GM08714 (cell line): ENCODE data around the gene SEC61A1.

Experiments used
- H3K4me3 ChIP-seq: fragments of 200-500 bp; sonication (Bioruptor generic); 2 replicates; pipeline ENCODE4 v1.5.1; 2014; ENCODE audit warnings: mild to moderate bottlenecking, low read length, inconsistent platforms
- ZNF274 ChIP-seq: IDR thresholded peaks from 2 replicates; pipeline ENCODE4 v1.6.1; 2012; ENCODE audit warnings: mild to moderate bottlenecking, low read depth, low read length

The SEC61A1 gene

DNA sequence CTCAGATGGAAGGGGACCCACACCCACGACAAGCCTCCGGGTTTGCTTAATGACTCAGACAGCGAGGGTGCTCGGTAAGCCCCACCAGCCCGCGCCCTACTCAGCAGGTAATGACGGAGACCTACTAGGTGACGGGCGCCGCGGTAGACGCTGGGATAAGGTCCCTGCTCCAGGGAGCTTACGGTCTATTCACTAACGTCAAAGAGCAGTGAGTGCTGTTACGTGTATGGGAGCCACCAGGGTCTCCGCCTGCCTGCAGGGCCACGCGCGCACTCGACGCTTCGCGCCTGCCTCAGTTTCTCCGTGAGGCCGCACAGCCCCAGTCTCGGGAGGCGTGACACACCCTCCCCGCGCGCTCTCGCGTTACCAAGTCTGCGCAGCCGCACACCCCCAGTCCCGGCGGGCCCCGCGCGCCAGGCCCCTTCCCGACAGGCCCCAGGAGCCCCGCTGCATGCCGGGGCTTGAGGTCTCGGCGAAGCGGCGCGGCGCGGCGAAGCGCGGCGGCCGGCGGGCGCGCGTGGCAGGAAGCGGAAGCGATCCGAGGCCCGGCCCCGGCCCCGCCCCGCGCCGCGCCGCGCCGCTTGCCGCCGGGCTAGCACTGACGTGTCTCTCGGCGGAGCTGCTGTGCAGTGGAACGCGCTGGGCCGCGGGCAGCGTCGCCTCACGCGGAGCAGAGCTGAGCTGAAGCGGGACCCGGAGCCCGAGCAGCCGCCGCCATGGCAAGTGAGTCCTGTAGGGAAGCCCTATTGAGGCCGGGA lies at the start of gene SEC61A1:
Gene SEC61A1, plus strand, starts transcription at position 601 of the 758 bp plus-strand sequence. Its CDS starts 116 bp downstream, at position 717.
- peak within 1 kb of the TSS; percentile 97 for H3K4me3 ChIP-seq
- no peak for TF ChIP-seq ZNF274

DNA sequence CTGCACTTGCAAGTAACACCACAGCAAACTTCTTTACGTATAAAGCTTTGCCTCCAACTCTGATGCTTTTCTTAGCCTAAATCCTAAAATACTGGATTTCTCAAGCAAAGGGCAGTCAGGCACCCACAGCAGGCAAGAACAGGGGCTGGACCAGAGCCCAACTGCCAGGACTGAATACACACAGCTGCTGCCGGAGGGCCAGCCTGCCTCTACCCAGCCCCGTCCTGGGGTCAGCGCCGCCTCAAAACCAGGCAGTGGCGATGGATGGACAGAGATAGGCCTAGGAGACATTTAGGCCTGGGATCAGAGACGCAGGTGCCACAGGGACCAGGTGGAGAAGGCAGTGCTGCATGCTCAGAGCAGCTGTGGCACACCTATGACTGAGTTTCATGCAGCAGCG lies 47.6 kb upstream of the SEC61A1 start:
- no peak for TF ChIP-seq ZNF274
- H3K4me3 ChIP-seq, result no peak overlapping the region

DNA sequence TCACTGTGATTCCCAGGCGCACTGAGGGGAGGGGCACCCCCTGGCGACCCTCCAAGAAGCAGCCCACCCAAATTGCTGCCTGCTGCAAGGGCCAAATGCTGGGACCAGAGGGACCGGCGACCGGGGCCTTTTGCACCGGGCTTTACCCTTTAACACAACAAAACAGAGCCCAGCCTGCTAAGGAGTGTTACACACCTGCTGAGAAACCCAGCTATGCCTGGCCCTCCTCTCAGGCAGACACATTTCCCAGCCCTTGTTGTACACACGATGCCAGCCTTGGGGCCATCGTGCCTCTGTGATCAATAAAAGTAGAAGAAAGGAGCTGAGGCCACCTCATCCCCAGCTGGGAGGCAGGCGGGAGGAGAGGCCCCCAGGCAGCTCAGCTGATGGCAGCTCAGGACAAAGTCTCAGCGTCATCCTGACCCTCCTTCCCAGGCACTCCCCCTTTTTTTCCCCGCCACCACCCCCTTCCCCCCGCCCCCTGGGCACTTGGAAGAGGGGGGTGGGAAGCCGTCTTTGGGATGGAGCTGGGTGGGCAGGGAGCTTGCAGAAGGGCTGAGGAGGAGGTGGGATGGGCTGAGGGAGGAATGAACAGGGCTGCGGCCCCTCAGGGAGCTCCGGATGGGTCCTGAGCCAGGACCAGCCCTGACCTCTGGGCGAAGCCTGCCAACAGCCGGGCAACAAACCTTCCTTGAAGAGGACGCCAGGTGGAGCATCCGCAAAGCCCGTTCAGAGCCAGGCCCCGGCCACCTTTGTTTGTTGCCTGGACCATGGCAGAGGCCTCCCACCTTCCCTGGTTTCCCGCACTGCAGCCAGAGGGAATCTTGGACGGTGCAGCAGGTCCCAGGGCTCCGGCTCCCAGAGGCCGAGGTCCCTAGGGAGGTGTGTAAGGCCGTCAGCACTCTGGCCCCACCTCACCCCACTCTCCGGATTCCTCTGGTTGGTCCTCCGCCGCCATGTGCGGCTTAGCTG lies 45.9 kb upstream of the SEC61A1 start:
- no peak for TF ChIP-seq ZNF274
- H3K4me3 ChIP-seq, result no peak overlapping the region

DNA sequence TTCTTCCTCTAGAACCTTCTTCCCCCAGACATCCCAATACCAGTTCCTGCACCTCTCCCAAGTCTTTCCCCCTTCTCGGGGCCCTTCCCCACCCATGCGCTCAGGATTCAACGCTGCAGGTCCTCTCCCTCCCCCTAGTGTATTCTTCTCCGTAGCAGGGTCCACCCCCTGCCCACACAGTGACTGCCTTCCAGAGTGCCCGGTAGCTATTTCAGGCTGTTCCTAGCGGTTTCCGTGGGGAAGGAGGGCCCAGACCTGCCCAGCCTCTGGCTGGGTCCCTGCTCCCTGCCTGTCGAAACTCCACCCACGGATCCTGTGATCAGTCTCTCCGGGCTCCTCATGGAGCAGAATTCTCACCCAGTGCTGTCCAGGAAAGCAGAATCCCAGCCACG lies 45.2 kb upstream of the SEC61A1 start:
- TF ChIP-seq ZNF274, result no peak
- H3K4me3 ChIP-seq, result no peak overlapping the region

GRCh38 chr3:128009952-128010846 lies 42.0 kb upstream of the SEC61A1 start:
- TF ChIP-seq ZNF274, result no peak
- no peak overlapping the region for H3K4me3 ChIP-seq

DNA sequence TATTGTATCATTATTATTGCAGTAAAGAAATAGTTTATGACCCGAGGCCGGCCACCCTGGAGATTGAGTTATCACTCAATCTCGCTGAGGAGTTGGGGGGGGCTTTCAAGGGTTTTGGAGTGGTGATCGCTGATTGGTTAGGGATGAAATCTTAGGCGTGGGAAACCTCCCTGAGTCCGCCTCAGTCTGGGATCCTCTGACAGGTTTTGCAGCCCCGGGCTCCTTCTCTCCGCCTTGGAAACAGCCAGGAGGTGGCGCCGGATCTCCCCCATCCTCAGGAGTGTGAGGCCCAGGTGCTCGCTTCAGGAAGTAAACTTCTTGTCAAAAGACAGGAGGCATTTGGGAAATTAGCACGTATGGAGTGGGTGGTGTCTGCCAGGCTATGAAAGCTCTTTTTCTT lies 41.1 kb upstream of the SEC61A1 start:
- no peak for TF ChIP-seq ZNF274
- H3K4me3 ChIP-seq, result no peak overlapping the region

DNA sequence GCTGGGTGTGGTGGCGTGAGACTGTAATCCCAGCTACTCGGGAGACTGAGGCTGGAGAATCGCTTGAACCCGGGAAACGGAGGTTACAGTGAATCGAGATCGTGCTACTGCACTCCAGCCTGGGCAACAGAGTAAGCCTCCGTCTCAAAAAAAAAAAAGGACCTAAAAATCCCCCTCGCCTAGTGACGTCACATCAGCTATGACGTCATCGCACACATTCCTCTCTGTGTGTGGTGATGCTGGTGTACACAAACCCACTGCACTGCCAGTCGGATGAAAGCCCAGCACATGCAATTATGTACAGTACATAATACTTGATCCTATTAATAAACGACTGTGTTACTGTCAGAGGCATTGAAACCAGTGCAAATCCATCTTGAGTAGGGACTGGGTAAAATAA lies 40.2 kb upstream of the SEC61A1 start:
- no peak overlapping the region for H3K4me3 ChIP-seq
- no peak for TF ChIP-seq ZNF274

- no peak for TF ChIP-seq ZNF274
- no peak overlapping the region for H3K4me3 ChIP-seq
Measured at GRCh38 chr3:128014548-128014947, 37.7 kb upstream of the SEC61A1 start.

- H3K4me3 ChIP-seq, result no peak overlapping the region
- TF ChIP-seq ZNF274, result no peak
Measured at GRCh38 chr3:128016502-128016901, 35.7 kb upstream of the SEC61A1 start.

GRCh38 chr3:128021768-128022372 lies 30.4 kb upstream of the SEC61A1 start:
- no peak overlapping the region for H3K4me3 ChIP-seq
- no peak for TF ChIP-seq ZNF274

- no peak for TF ChIP-seq ZNF274
- no peak overlapping the region for H3K4me3 ChIP-seq
Measured at GRCh38 chr3:128033102-128033501, 19.1 kb upstream of the SEC61A1 start.

- H3K4me3 ChIP-seq, result no peak overlapping the region
- no peak for TF ChIP-seq ZNF274
Measured at GRCh38 chr3:128036119-128036518, 16.1 kb upstream of the SEC61A1 start.

DNA sequence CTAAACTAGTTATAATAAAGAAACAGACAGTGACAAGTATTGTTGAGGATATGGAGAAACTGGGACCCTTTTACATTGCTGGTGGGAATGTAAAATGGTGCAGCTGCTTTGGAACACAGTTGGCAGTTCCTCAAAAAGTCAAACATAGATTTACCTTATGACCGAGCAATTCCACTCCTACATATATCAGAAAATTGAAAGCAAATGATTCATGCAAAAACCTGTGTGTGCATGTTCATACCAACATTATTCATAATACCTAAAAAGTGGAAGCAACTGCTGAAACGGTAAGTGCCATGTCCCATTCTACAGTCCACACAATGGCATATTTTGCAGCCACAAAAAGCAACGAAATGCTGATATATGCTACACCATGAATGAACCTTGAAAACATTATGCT lies 12.2 kb upstream of the SEC61A1 start:
- TF ChIP-seq ZNF274, result no peak
- no peak overlapping the region for H3K4me3 ChIP-seq

DNA sequence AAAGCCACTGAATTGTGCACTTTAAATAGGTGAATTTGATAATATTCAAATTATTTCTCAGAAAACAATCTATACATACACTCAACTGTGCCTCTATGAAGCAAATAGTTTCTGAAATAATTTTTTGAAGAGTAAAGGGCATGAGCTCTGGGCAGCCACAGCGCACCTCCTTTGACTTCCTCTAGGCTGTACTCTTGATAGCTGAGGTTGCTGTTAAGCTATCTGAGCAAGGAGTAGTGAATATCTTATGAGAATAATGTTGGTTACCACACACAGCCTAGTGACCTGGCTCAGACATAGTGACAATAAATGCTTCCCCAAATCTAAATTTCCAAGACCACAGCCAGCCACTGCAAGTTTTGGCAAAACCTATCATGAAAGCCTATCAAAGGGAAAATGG lies 11.6 kb upstream of the SEC61A1 start:
- no peak for TF ChIP-seq ZNF274
- H3K4me3 ChIP-seq, result no peak overlapping the region

DNA sequence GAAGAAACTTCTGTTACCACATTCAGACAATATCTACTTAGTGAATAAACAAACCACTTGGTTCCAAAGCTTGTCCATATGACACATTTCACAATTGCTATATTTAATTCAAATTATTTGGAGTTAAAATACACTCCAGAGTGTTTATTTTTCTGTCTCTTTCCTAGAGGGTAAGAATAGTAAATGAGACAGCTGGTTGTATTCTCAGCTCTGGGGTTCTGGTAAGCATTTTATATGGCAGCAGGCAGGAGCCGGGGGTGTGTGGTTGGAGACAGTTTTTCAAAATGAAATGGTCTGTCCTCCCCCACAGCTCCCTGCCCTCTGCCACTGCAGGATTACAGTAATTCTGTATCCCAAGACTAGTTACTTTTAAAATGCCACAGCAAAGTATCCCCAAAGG lies 10.9 kb upstream of the SEC61A1 start:
- TF ChIP-seq ZNF274, result no peak

More for the DNA sequence above, 10.9 kb upstream of the SEC61A1 start:
- no peak overlapping the region for H3K4me3 ChIP-seq
